ENCODE measurements around the gene FOXP1. TPM values are rescaled to one million over a fixed set of nuclear protein-coding genes. Genes with fewer than 3 reads are reported as not detected.
A peak's percentile ranks its signal among the peaks of the same experiment; 100 is the strongest.

The FOXP1 gene
- total and polyA plus RNA-seq, 2 of the 8 experiments (the other 6 are each of a cell fraction or from before 2014, with no cell fraction given): 13.9 to 25.4 TPM

- H4K5ac ChIP-seq (ENCODE audit: insufficient read length, low read depth, low read length): no peak overlapping the region
- CTCF ChIA-PET (ENCODE audit: partially characterized antibody): interaction anchor here (0.7 to 0.9 kb wide), 2 partner anchors 79 to 121 kb away, joined by 3 read pairs; no protein-coding TSS in a partner anchor
- TF ChIP-seq GABPA (IDR thresholded peaks at IDR 0.05; ENCODE audit: borderline replicate concordance, insufficient read depth, low read length): no peak
- TF ChIP-seq HDAC6 (IDR thresholded peaks at IDR 0.05; ENCODE audit: low read depth, low read length): no peak
- TF ChIP-seq BRCA1 (IDR thresholded peaks at IDR 0.05; ENCODE audit: low read depth, low read length): no peak
- no peak for TF ChIP-seq FOSL1 (IDR thresholded peaks at IDR 0.05; ENCODE audit: insufficient read depth, low read depth, low read length)
- no peak for TF ChIP-seq NRF1 (IDR thresholded peaks at IDR 0.05; ENCODE audit: low read depth, low read length)
- TF ChIP-seq SP1 (IDR thresholded peaks at IDR 0.05; ENCODE audit: low read depth, low read length): no peak
- no peak for TF ChIP-seq ATF2 (IDR thresholded peaks at IDR 0.05; ENCODE audit: low read length)
- no peak for TF ChIP-seq MAFK (IDR thresholded peaks at IDR 0.05; ENCODE audit: low read depth, low read length)
- TF ChIP-seq YY1 (IDR thresholded peaks at IDR 0.05; ENCODE audit: low read depth, low read length): no peak
- TF ChIP-seq TBP (IDR thresholded peaks at IDR 0.05; ENCODE audit: low read depth, low read length): no peak
- no peak for TF ChIP-seq CHD1 (IDR thresholded peaks at IDR 0.05; ENCODE audit: low read depth, low read length)
- no peak overlapping the region for H3K27ac ChIP-seq (ENCODE audit: low read depth, low read length)
- no peak overlapping the region for H4K8ac ChIP-seq (ENCODE audit: extremely low read depth, insufficient read depth, low read length)
- H3K79me2 ChIP-seq (ENCODE audit: control insufficient read depth in 1 of 2, insufficient read depth in 2 of 2, low read length in 2 of 2): no peaks in the 10 kb centered on the region
- H2AFZ ChIP-seq (ENCODE audit: low read length): no peak overlapping the region
- no peaks in the 10 kb centered on the region for H4K20me1 ChIP-seq (replicated peaks in 1 of 2; ENCODE audit: control insufficient read depth in 1 of 2, insufficient read depth in 2 of 2, low read length in 2 of 2)
- H3K27me3 ChIP-seq (replicated peaks in 1 of 4; ENCODE audit: control insufficient read depth in 3 of 4, extremely low read depth in 1 of 4, insufficient read depth in 3 of 4, low read length in 3 of 4): no peaks in the 10 kb centered on the region
- H3K56ac ChIP-seq (replicated peaks; ENCODE audit: insufficient read length, low read depth, low read length): no peak overlapping the region
- no peak overlapping the region for H2BK5ac ChIP-seq (ENCODE audit: low read depth, low read length)
- H3K9me3 ChIP-seq (ENCODE audit: insufficient read depth in 2 of 2, low read depth in 1 of 2, low read length in 1 of 2): peaks cover 5 to 7% of the 10 kb centered on the region in 2 experiments; a peak in 2 of 4 replicates
- H3K23ac ChIP-seq (ENCODE audit: insufficient read length): no peak overlapping the region
- H2BK12ac ChIP-seq (ENCODE audit: low read depth, low read length): no peak overlapping the region
- peaks cover 0 to 2% (median 0%) of the 10 kb centered on the region in 4 experiments; a peak in 2 of 7 replicates for H3K4me1 ChIP-seq (replicated peaks in 1 of 4; ENCODE audit: control insufficient read depth in 3 of 4, insufficient read depth in 4 of 4, low read length in 3 of 4)
- DNase-seq (ENCODE audit: low read depth in 1 of 2, low spot score in 2 of 2) (no peak), FAIRE-seq (no peak)
- no peak overlapping the region for H3K18ac ChIP-seq (ENCODE audit: extremely low read depth, low read length)
- 80% methylated on average over 3 of the region's 3 CpGs; no CpG with 5 or more reads in 1 of the 2 experiments for WGBS, 2 experiments (ENCODE audit: extremely low coverage in 1 of 2, insufficient coverage in 1 of 2, insufficient read length in 1 of 2, insufficient replicate concordance in 2 of 2, low coverage in 1 of 2, low lambda C conversion rate in 2 of 2, missing lambda C conversion rate in 1 of 2)
- H3K14ac ChIP-seq (ENCODE audit: insufficient read length): no peak overlapping the region
- no peak overlapping the region for H3K4me2 ChIP-seq (ENCODE audit: insufficient read depth in 1 of 2, low read depth in 2 of 2, low read length in 2 of 2)
- H3K4ac ChIP-seq (replicated peaks; ENCODE audit: insufficient read length, low read depth, low read length): no peak overlapping the region
- H2BK20ac ChIP-seq (ENCODE audit: low read length): no peak overlapping the region
- H3K36me3 ChIP-seq (ENCODE audit: control insufficient read depth in 2 of 4, insufficient read depth in 4 of 4, low read length in 3 of 4): 0 out of 8 replicates have a peak, but pooled peaks cover 0 to under 1% (median 0%) of the 10 kb centered on the region in 4 experiments
- H2AK5ac ChIP-seq (ENCODE audit: low read depth, low read length): no peak overlapping the region
- H2BK15ac ChIP-seq (ENCODE audit: low read length): 0 out of 2 replicates have a peak overlapping the region, but pooled peaks have one; percentile 22
- H3K4me3 ChIP-seq (ENCODE audit: extremely low read depth in 1 of 4, insufficient read depth in 2 of 4, low read depth in 3 of 4, low read length in 4 of 4): no peak overlapping the region
- POLR2A ChIA-PET (ENCODE audit: partially characterized antibody): no interaction called here
- no peaks in the 10 kb centered on the region for H3K79me1 ChIP-seq (ENCODE audit: low read depth, low read length)
- H3K23me2 ChIP-seq (ENCODE audit: low read depth, low read length): peaks cover 8% of the 10 kb centered on the region
- no peak overlapping the region for H2BK120ac ChIP-seq (replicated peaks; ENCODE audit: low read depth, low read length)
- H3K9ac ChIP-seq (replicated peaks in 1 of 4; ENCODE audit: extremely low read depth in 1 of 4, low read depth in 3 of 4, low read length in 3 of 4): no peak overlapping the region
- no peak overlapping the region for H4K91ac ChIP-seq (replicated peaks; ENCODE audit: insufficient read length, low read length)
Measured at GRCh38 chr3:71587958-71588357, 4.4 kb upstream of the FOXP1 start.

All from H1 (cell line).